Measurements from ENCODE around the gene SSH2.

Gene SSH2

GRCh38 chr17:29885031-29885640 is 44.9 kb downstream of the SSH2 start (continued):
- no peak for TF ChIP-seq SETDB1 (IDR thresholded peaks at IDR 0.05; ENCODE audit: insufficient read length, low read length)
- no peak for TF ChIP-seq ZBTB1 (tag by site-specific recombination; IDR thresholded peaks at IDR 0.05)
- TF ChIP-seq ZNF747 (tag by site-specific recombination; IDR thresholded peaks at IDR 0.05) = no peak
- TF ChIP-seq, protein P1, sequence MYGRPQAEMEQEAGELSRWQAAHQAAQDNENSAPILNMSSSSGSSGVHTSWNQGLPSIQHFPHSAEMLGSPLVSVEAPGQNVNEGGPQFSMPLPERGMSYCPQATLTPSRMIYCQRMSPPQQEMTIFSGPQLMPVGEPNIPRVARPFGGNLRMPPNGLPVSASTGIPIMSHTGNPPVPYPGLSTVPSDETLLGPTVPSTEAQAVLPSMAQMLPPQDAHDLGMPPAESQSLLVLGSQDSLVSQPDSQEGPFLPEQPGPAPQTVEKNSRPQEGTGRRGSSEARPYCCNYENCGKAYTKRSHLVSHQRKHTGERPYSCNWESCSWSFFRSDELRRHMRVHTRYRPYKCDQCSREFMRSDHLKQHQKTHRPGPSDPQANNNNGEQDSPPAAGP (tag by site-specific recombination; IDR thresholded peaks at IDR 0.05) = no peak
- TF ChIP-seq, protein P2, sequence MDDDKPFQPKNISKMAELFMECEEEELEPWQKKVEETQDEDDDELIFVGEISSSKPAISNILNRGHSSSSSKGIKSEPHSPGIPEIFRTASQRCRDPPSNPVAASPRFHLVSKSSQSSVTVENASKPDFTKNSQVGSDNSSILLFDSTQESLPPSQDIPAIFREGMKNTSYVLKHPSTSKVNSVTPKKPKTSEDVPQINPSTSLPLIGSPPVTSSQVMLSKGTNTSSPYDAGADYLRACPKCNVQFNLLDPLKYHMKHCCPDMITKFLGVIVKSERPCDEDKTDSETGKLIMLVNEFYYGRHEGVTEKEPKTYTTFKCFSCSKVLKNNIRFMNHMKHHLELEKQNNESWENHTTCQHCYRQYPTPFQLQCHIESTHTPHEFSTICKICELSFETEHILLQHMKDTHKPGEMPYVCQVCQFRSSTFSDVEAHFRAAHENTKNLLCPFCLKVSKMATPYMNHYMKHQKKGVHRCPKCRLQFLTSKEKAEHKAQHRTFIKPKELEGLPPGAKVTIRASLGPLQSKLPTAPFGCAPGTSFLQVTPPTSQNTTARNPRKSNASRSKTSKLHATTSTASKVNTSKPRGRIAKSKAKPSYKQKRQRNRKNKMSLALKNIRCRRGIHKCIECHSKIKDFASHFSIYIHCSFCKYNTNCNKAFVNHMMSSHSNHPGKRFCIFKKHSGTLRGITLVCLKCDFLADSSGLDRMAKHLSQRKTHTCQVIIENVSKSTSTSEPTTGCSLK (tag by site-specific recombination; IDR thresholded peaks at IDR 0.05) = no peak

- ChIA-PET POLR2A (no interaction called here), CTCF (no interaction called here)
Observed at GRCh38 chr17:29883497-29883896, 46.5 kb downstream of the SSH2 start.

More at GRCh38 chr17:29883497-29883896, 46.5 kb downstream of the SSH2 start:
- H3K9me3 ChIP-seq (ENCODE audit: control insufficient read depth, insufficient read depth, low read depth, low read length) = no peaks in the 10 kb centered on the region
- no peak for TF ChIP-seq ZBTB44 (tag by site-specific recombination; IDR thresholded peaks at IDR 0.05)
- no peak for TF ChIP-seq ZNF621 (tag by site-specific recombination; IDR thresholded peaks at IDR 0.05)
- TF ChIP-seq ZNF629 (tag by site-specific recombination; IDR thresholded peaks at IDR 0.05) = no peak
- no peak for TF ChIP-seq ZNF37A (tag by site-specific recombination; IDR thresholded peaks at IDR 0.05)
- no peak for TF ChIP-seq ZNF114 (tag by site-specific recombination; IDR thresholded peaks at IDR 0.05)
- no peak for TF ChIP-seq ZBTB1 (tag by site-specific recombination; IDR thresholded peaks at IDR 0.05)
- TF ChIP-seq ZNF558 (tag by site-specific recombination; IDR thresholded peaks at IDR 0.05) = no peak
- no peak for TF ChIP-seq SETDB1 (IDR thresholded peaks at IDR 0.05; ENCODE audit: insufficient read length, low read length)
- no peak for TF ChIP-seq ZNF335 (tag by site-specific recombination; conservative IDR thresholded peaks at IDR 0.05)
- no peak for TF ChIP-seq ZNF843 (tag by site-specific recombination; IDR thresholded peaks at IDR 0.05)
- no peak for TF ChIP-seq ZNF548 (tag by site-specific recombination; IDR thresholded peaks at IDR 0.05)
- no peak for TF ChIP-seq GLI2 (tag by site-specific recombination; IDR thresholded peaks at IDR 0.05; ENCODE audit: borderline replicate concordance, low read depth)
- no peak for TF ChIP-seq ZNF280D (tag by site-specific recombination; IDR thresholded peaks at IDR 0.05)
- TF ChIP-seq PRDM4 (tag by site-specific recombination; IDR thresholded peaks at IDR 0.05) = no peak
- no peak for TF ChIP-seq ZNF670 (tag by site-specific recombination; IDR thresholded peaks at IDR 0.05; ENCODE audit: low read depth)
- H3K4me3 ChIP-seq (ENCODE audit: low read depth, low read length) = no peak overlapping the region
- no peak overlapping the region for H3K27ac ChIP-seq (ENCODE audit: extremely low read depth, low read depth, low read length)
- H3K4me1 ChIP-seq (ENCODE audit: control insufficient read depth, insufficient read depth, low read length) = peaks cover 3% of the 10 kb centered on the region
- H3K36me3 ChIP-seq (ENCODE audit: control insufficient read depth in 2 of 2, insufficient read depth in 1 of 2, low read length in 2 of 2) = no peaks in the 10 kb centered on the region

Measured in HEK293 (cell line).